BLaER1 treated with 17β-estradiol and CSF1 and Interleukin-3, amounts not matched to agents 10 nM and 100 nM (cell line): ENCODE data around the gene CYP2A13.
"Not testable (repeated sequence)": the region's sequence is repeated elsewhere in the genome, so short reads cannot be mapped to it uniquely, and the experiment has no call there.

Source experiments
- H3K27ac ChIP-seq, 11 experiments: shearing (Covaris generic); formaldehyde crosslinking; 2 replicates each; pipeline ENCODE4 v1.8.1; 2022
- H3K27me3 ChIP-seq, 11 experiments: shearing (Covaris generic); formaldehyde crosslinking; 2 replicates each; pipeline ENCODE4 v1.8.1; 2022
- H3K36me3 ChIP-seq, 11 experiments: shearing (Covaris generic); formaldehyde crosslinking; 2 replicates each; pipeline ENCODE4 v1.8.1; 2022
- H3K4me1 ChIP-seq, 10 experiments: shearing (Covaris generic); formaldehyde crosslinking; 2 replicates each; pipeline ENCODE4 v1.8.1; 2022
- H3K4me2 ChIP-seq, 11 experiments: shearing (Covaris generic); formaldehyde crosslinking; 2 replicates each; pipeline ENCODE4 v1.8.1; 2022
- H3K4me3 ChIP-seq, 10 experiments: shearing (Covaris generic); formaldehyde crosslinking; 2 replicates each; pipeline ENCODE4 v1.8.1; 2022
- H3K9ac ChIP-seq, 11 experiments: shearing (Covaris generic); formaldehyde crosslinking; 2 replicates each; pipeline ENCODE4 v1.8.1; 2022
- H3K9me3 ChIP-seq, 11 experiments: shearing (Covaris generic); formaldehyde crosslinking; replicated peaks in 1 of 11; 2 replicates each; pipeline ENCODE4 v1.8.1; 2022
- H4K20me1 ChIP-seq, 11 experiments: shearing (Covaris generic); formaldehyde crosslinking; 2 replicates each; pipeline ENCODE4 v1.8.1; 2022
- Cebpa-rat ChIP-seq, 11 experiments: shearing (Covaris generic); IDR thresholded peaks; 2 replicates each; pipeline ENCODE4 v1.8.1; 2022

The CYP2A13 gene

GRCh38 chr19:41111750-41112295 lies 23.6 kb downstream of the CYP2A13 start:
- Histone ChIP-seq H4K20me1 (no peaks in the 10 kb centered on the region), H3K9me3 (no peaks in the 10 kb centered on the region), H3K9ac (peak overlapping the region in 5 of 11 experiments; percentile 10 to 58 (median 30); a peak in 3 of 22 replicates), H3K4me2 (peak overlapping the region in 9 of 11 experiments; percentile 31 to 76 (median 57); a peak in 18 of 22 replicates), H3K36me3 (no peaks in the 10 kb centered on the region), H3K4me1 (peaks cover 0 to 55% (median 23%) of the 10 kb centered on the region in 10 experiments; a peak in 17 of 20 replicates), H3K27ac (peak overlapping the region in 7 of 11 experiments; percentile 25 to 76 (median 69); a peak in 11 of 22 replicates), H3K27me3 (no peaks in the 10 kb centered on the region), H3K4me3 (no peak overlapping the region)
- TF ChIP-seq Cebpa-rat (IDR thresholded peaks at IDR 0.05) = peak in 3 of 11 experiments; percentile 70 to 85 (median 78); a peak in 5 of 22 replicates

- Histone ChIP-seq H3K9me3 (no peaks in the 10 kb centered on the region), H3K36me3 (no peaks in the 10 kb centered on the region), H3K4me3 (no peak overlapping the region), H3K4me1 (peaks cover 0 to 55% (median 23%) of the 10 kb centered on the region in 10 experiments; a peak in 17 of 20 replicates), H3K27ac (peak overlapping the region in 4 of 11 experiments; percentile 46 to 69 (median 66); a peak in 7 of 22 replicates), H3K9ac (no peak overlapping the region), H4K20me1 (no peaks in the 10 kb centered on the region), H3K27me3 (no peaks in the 10 kb centered on the region), H3K4me2 (peak overlapping the region in 6 of 11 experiments; percentile 12 to 76 (median 60); a peak in 6 of 22 replicates)
- no peak for TF ChIP-seq Cebpa-rat (IDR thresholded peaks at IDR 0.05)
Measured at GRCh38 chr19:41112728-41113290, 24.6 kb downstream of the CYP2A13 start.

GRCh38 chr19:41114132-41114531 lies 25.9 kb downstream of the CYP2A13 start, which contains the start of gene CYP2F1:
TSS of gene CYP2F1 (plus strand) at chr19:41114432. CDS start at chr19:41116189, 1,757 bp downstream.
- H3K4me1 ChIP-seq = peaks cover 0 to 52% (median 23%) of the 10 kb centered on the region in 10 experiments; a peak in 17 of 20 replicates
- H3K4me2 ChIP-seq = peak within 1 kb of the TSS in 1 of 11 experiments; percentile 4; a peak in 1 of 22 replicates
- no peaks in the 10 kb centered on the region for H3K27me3 ChIP-seq

GRCh38 chr19:41116261-41116660 lies 28.0 kb downstream of the CYP2A13 start:
- Histone ChIP-seq H3K4me2 (no peak overlapping the region), H3K27me3 (no peaks in the 10 kb centered on the region), H3K36me3 (no peaks in the 10 kb centered on the region), H3K9ac (no peak overlapping the region), H3K4me1 (peaks cover 8 to 49% (median 27%) of the 10 kb centered on the region in 10 experiments), H3K9me3 (no peaks in the 10 kb centered on the region), H4K20me1 (no peaks in the 10 kb centered on the region), H3K27ac (no peak overlapping the region), H3K4me3 (no peak overlapping the region)
- TF ChIP-seq Cebpa-rat (IDR thresholded peaks at IDR 0.05) = no peak

More at GRCh38 chr19:41114132-41114531, 25.9 kb downstream of the CYP2A13 start, which contains the start of gene CYP2F1:
- Histone ChIP-seq H3K9me3 (no peaks in the 10 kb centered on the region), H3K9ac (no peak within 1 kb of the TSS), H3K36me3 (no peaks in the 10 kb centered on the region), H4K20me1 (no peaks in the 10 kb centered on the region), H3K27ac (peak within 1 kb of the TSS in 2 of 11 experiments; percentile 45 to 69; a peak in 3 of 22 replicates), H3K4me3 (no peak within 1 kb of the TSS)
- TF ChIP-seq Cebpa-rat (IDR thresholded peaks at IDR 0.05) = no peak

GRCh38 chr19:41120929-41121911 lies 33.0 kb downstream of the CYP2A13 start:
- H3K4me3 ChIP-seq, H3K9me3 ChIP-seq: not testable (repeated sequence)

GRCh38 chr19:41122846-41123245 lies 34.6 kb downstream of the CYP2A13 start:
- not testable (repeated sequence) for H3K27ac ChIP-seq

More at GRCh38 chr19:41120929-41121911, 33.0 kb downstream of the CYP2A13 start:
- not testable (repeated sequence) for H3K36me3 ChIP-seq, H4K20me1 ChIP-seq, H3K27me3 ChIP-seq
- peak overlapping the region in 10 of 11 experiments; percentile 8 to 51 (median 44); a peak in 15 of 22 replicates for H3K27ac ChIP-seq
- H3K4me1 ChIP-seq = peaks cover 9 to 16% (median 14%) of the 10 kb centered on the region in 10 experiments
- peak overlapping the region in 2 of 11 experiments; percentile 1 to 4; a peak in 1 of 22 replicates for H3K9ac ChIP-seq
- H3K4me2 ChIP-seq = peak overlapping the region; percentile 65 to 86 (median 73)

GRCh38 chr19:41123716-41124294 lies 35.6 kb downstream of the CYP2A13 start:
- Histone ChIP-seq H4K20me1 (no peaks in the 10 kb centered on the region), H3K4me1 (peaks cover 14 to 25% (median 22%) of the 10 kb centered on the region in 10 experiments), H3K27me3 (no peaks in the 10 kb centered on the region), H3K36me3 (no peaks in the 10 kb centered on the region), H3K9ac (no peak overlapping the region), H3K27ac (no peak overlapping the region), H3K9me3 (no peaks in the 10 kb centered on the region), H3K4me3 (no peak overlapping the region), H3K4me2 (no peak overlapping the region)
- TF ChIP-seq Cebpa-rat (IDR thresholded peaks at IDR 0.05) = no peak

More at GRCh38 chr19:41122846-41123245, 34.6 kb downstream of the CYP2A13 start:
- H3K36me3 ChIP-seq, H3K4me3 ChIP-seq, H3K27me3 ChIP-seq, H3K4me2 ChIP-seq, H3K9ac ChIP-seq, H3K9me3 ChIP-seq, H4K20me1 ChIP-seq: not testable (repeated sequence)
- H3K4me1 ChIP-seq = peaks cover 9 to 16% (median 15%) of the 10 kb centered on the region in 10 experiments

GRCh38 chr19:41126765-41127203 lies 38.5 kb downstream of the CYP2A13 start:
- not testable (repeated sequence) for H3K27me3 ChIP-seq, H3K4me3 ChIP-seq, H4K20me1 ChIP-seq, H3K36me3 ChIP-seq, H3K9me3 ChIP-seq, H3K9ac ChIP-seq, H3K27ac ChIP-seq, H3K4me2 ChIP-seq
- H3K4me1 ChIP-seq = peaks cover 0 to 11% (median 8%) of the 10 kb centered on the region in 10 experiments; a peak in 11 of 20 replicates

GRCh38 chr19:41127362-41127761 lies 39.1 kb downstream of the CYP2A13 start:
- peaks cover 0 to 11% (median 8%) of the 10 kb centered on the region in 10 experiments; a peak in 11 of 20 replicates for H3K4me1 ChIP-seq
- H3K4me3 ChIP-seq, H3K9me3 ChIP-seq, H4K20me1 ChIP-seq, H3K36me3 ChIP-seq, H3K27me3 ChIP-seq, H3K9ac ChIP-seq, H3K27ac ChIP-seq: not testable (repeated sequence)
- H3K4me2 ChIP-seq = peak overlapping the region; percentile 56 to 93 (median 74); a peak in 17 of 22 replicates

GRCh38 chr19:41127801-41128300 lies 39.6 kb downstream of the CYP2A13 start:
- Histone ChIP-seq H3K4me1 (peaks cover 0 to 11% (median 8%) of the 10 kb centered on the region in 10 experiments; a peak in 11 of 20 replicates), H3K9ac (peak overlapping the region in 2 of 11 experiments; percentile 1 to 46; a peak in 2 of 22 replicates), H3K4me3 (peak overlapping the region in 9 of 10 experiments; percentile 12 to 54 (median 41); a peak in 9 of 20 replicates), H3K4me2 (peak overlapping the region; percentile 56 to 93 (median 74))
- H3K9me3 ChIP-seq, H4K20me1 ChIP-seq, H3K27me3 ChIP-seq, H3K27ac ChIP-seq, H3K36me3 ChIP-seq: not testable (repeated sequence)
